Neural progenitor cell (in vitro differentiated cells): Measurements from ENCODE around the gene ATG9A. TPM values are rescaled to one million over a fixed set of nuclear protein-coding genes. Genes with fewer than 3 reads are reported as not detected.

ENCODE experiments used
- DNase-seq: peaks from one replicate; pipeline ENCODE4 v3.0.0-alpha.2; 2016; ENCODE audit warnings: low spot score
- H2AFZ ChIP-seq: fragments of 200-600 bp; sonication (generic); replicated peaks from 2 replicates; pipeline ENCODE4 v1.6.1; 2016; ENCODE audit warnings: antibody characterized with exemption
- H3F3A ChIP-seq: fragments of 200-600 bp; sonication (generic); 2 replicates; pipeline ENCODE4 v1.6.1; 2016; ENCODE audit warnings: antibody characterized with exemption, low read depth
- H3K27ac ChIP-seq: fragments of 200-600 bp; sonication (generic); 2 replicates; pipeline ENCODE4 v1.5.1; 2016; ENCODE audit warnings: mild to moderate bottlenecking
- H3K27me3 ChIP-seq: fragments of 200-600 bp; sonication (generic); 2 replicates; pipeline ENCODE4 v1.6.1; 2016; ENCODE audit warnings: mild to moderate bottlenecking, moderate library complexity
- H3K36me3 ChIP-seq: fragments of 200-600 bp; sonication (generic); 2 replicates; pipeline ENCODE4 v1.5.1; 2016
- H3K4me1 ChIP-seq: fragments of 200-600 bp; sonication (generic); 2 replicates; pipeline ENCODE4 v1.6.1; 2016; ENCODE audit warnings: mixed run types
- H3K4me2 ChIP-seq: fragments of 200-600 bp; sonication (generic); 2 replicates; pipeline ENCODE4 v1.6.1; 2016
- H3K4me3 ChIP-seq: fragments of 200-600 bp; sonication (generic); 2 replicates; pipeline ENCODE4 v1.5.1; 2016
- H3K79me2 ChIP-seq: fragments of 200-600 bp; sonication (generic); 2 replicates; pipeline ENCODE4 v1.6.1; 2016; ENCODE audit warnings: low read depth
- H3K9ac ChIP-seq: fragments of 200-600 bp; sonication (generic); 2 replicates; pipeline ENCODE4 v1.6.1; 2016
- H3K9me3 ChIP-seq: fragments of 200-600 bp; sonication (generic); 2 replicates; pipeline ENCODE4 v1.5.1; 2016; ENCODE audit warnings: low read depth
- H4K20me1 ChIP-seq: fragments of 200-600 bp; sonication (generic); 2 replicates; pipeline ENCODE4 v1.6.1; 2016; ENCODE audit warnings: low read depth
- H3K27ac Mint-ChIP-seq: 3 replicates; pipeline ENCODE4 v1.8.0; 2021; ENCODE audit warnings: mixed read lengths
- H3K27me3 Mint-ChIP-seq: 2 replicates; pipeline ENCODE4 v1.8.0; 2022; ENCODE audit warnings: low read depth, mild to moderate bottlenecking, inconsistent platforms, moderate library complexity, mixed read lengths; ENCODE audit not compliant: insufficient read depth
- H3K36me3 Mint-ChIP-seq: 3 replicates; pipeline ENCODE4 v1.8.0; 2021; ENCODE audit warnings: mixed read lengths
- H3K4me1 Mint-ChIP-seq: 3 replicates; pipeline ENCODE4 v1.8.0; 2021; ENCODE audit warnings: mixed read lengths
- H3K4me3 Mint-ChIP-seq: 3 replicates; pipeline ENCODE4 v1.8.0; 2021; ENCODE audit warnings: mild to moderate bottlenecking, moderate library complexity, mixed read lengths
- H3K9me3 Mint-ChIP-seq: 3 replicates; pipeline ENCODE4 v1.8.0; 2020; ENCODE audit warnings: mixed read lengths
- EZH2 ChIP-seq: fragments of 200-600 bp; sonication (generic); IDR thresholded peaks from 2 replicates; pipeline ENCODE4 v1.6.1; 2017; ENCODE audit warnings: antibody characterized with exemption, mild to moderate bottlenecking, moderate library complexity
- EZH2phosphoT487 ChIP-seq: fragments of 200-600 bp; sonication (generic); IDR thresholded peaks from 2 replicates; pipeline ENCODE4 v1.6.1; 2017; ENCODE audit warnings: antibody characterized with exemption
- total RNA-seq: library from RNA; depleted of rRNA; stranded (reverse); fragments of >200 nt; gene quantifications from 2 replicates; pipeline ENCODE4 v1.2.3, GENCODE V29; 2015; ENCODE audit warnings: low replicate concordance
- TF ChIP-seq, protein P1 (sequence below): fragments of 200-600 bp; sonication (generic); IDR thresholded peaks from 2 replicates; pipeline ENCODE4 v1.5.1; 2017; ENCODE audit warnings: antibody characterized with exemption, mild to moderate bottlenecking

Gene ATG9A
- total RNA-seq, 1 donor from 2014 or later: 32.7 TPM

DNA sequence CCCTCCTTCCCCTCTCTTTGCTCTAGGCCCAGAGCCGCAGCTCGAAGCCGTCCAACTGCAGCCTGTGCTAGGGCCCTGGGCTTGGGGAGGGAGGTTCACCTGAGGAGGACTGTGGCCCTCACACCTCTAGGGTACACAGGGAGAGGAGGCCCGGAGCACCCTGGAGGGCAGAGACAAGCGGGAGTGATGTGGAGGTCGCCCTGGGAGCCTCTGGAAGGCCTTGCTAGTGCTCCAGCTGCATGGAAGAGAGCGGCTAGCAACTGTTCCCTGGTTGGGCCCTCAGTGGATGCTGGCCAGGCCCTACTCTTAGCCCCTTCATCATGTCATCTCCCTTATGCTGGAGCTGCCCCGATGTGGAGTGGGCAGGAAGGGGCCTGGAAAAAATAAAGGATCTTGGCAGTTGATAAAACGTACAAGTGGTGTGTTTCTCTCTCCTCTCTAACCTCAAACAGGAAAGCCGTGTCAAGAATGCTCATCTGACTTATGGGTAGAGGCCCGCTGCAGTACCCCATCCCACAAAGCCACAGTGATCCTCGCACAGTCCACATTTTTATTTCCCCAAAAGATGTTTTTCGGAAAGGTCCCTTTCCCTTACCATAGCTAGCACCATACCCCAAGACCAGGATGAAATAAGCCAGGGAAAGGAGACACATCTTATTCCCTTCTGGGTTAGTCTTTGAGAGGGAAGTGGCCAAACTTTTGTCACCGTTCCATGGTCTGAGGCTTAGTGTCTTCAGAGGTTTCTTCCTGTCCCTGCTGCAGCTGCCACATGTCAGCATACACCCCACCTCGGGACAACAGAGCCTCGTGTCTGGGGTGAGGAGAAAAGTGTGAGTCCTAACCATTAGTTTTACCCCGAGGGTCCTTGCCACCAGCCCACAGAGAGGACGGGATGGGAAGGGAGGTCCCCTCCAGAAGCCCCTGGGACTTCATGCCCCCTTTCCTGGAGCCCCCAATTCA lies 19.9 kb downstream of the ATG9A start:
- peaks cover 22% of the 10 kb centered on the region for H3F3A ChIP-seq
- peak overlapping the region; percentile 21 for H3K27ac Mint-ChIP-seq
- H3K4me1 Mint-ChIP-seq: peaks cover 19% of the 10 kb centered on the region
- no peak overlapping the region for H3K27ac ChIP-seq
- H3K36me3 Mint-ChIP-seq: peaks cover 12% of the 10 kb centered on the region
- H3K27me3 ChIP-seq: no peaks in the 10 kb centered on the region
- DNase-seq: no peak
- H3K4me3 ChIP-seq: no peak overlapping the region
- no peaks in the 10 kb centered on the region for H3K36me3 ChIP-seq
- H3K9ac ChIP-seq: no peak overlapping the region
- H3K79me2 ChIP-seq: no peaks in the 10 kb centered on the region
- no peak overlapping the region for H2AFZ ChIP-seq
- no peaks in the 10 kb centered on the region for H4K20me1 ChIP-seq
- H3K27me3 Mint-ChIP-seq: peaks cover 5% of the 10 kb centered on the region
- H3K9me3 Mint-ChIP-seq: no peaks in the 10 kb centered on the region
- no peak for TF ChIP-seq EZH2phosphoT487
- H3K9me3 ChIP-seq: no peaks in the 10 kb centered on the region
- peak overlapping the region; percentile 43 for H3K4me3 Mint-ChIP-seq
- H3K4me2 ChIP-seq: no peak overlapping the region
- H3K4me1 ChIP-seq: peaks cover 7% of the 10 kb centered on the region

DNA sequence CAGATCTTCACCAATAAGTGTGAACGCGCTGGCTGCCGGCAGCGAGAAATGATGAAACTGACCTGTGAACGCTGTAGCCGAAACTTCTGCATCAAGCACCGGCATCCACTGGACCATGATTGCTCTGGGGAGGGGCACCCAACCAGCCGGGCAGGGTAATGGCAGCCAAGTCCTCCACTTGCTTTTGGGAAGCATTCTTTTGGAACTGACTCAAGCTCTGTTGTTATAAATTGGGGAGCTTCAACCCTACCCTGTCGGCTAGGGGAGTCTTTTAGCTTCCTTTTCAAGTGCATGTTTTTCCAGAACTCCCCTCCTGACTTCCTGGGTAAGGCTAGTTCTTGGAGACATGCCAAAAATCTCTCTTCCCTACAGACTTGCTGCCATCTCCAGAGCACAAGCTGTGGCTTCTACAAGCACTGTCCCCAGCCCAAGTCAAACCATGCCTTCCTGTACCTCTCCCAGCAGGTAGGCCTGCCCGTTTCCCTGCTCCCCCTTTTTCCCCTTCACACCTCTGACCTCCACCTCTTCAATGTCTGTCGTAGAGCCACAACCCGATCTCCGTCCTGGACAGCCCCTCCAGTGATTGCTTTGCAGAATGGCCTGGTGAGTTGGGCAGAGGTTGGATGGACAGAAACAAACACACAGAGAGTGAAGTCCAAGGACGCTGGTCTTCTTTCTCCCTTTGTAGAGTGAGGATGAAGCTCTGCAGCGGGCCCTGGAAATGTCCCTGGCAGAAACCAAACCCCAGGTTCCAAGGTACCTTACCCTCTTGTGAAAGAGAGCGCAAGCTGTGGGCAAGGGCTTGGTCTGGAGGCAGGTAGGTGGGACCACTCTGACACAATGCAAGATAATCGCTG lies 21.3 kb downstream of the ATG9A start:
- TF ChIP-seq, protein P1, sequence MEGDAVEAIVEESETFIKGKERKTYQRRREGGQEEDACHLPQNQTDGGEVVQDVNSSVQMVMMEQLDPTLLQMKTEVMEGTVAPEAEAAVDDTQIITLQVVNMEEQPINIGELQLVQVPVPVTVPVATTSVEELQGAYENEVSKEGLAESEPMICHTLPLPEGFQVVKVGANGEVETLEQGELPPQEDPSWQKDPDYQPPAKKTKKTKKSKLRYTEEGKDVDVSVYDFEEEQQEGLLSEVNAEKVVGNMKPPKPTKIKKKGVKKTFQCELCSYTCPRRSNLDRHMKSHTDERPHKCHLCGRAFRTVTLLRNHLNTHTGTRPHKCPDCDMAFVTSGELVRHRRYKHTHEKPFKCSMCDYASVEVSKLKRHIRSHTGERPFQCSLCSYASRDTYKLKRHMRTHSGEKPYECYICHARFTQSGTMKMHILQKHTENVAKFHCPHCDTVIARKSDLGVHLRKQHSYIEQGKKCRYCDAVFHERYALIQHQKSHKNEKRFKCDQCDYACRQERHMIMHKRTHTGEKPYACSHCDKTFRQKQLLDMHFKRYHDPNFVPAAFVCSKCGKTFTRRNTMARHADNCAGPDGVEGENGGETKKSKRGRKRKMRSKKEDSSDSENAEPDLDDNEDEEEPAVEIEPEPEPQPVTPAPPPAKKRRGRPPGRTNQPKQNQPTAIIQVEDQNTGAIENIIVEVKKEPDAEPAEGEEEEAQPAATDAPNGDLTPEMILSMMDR: no peak
- TF ChIP-seq EZH2phosphoT487 (no peak), EZH2 (no peak)
- H3K4me1 Mint-ChIP-seq: peaks cover 19% of the 10 kb centered on the region
- H3K4me1 ChIP-seq: peaks cover 7% of the 10 kb centered on the region
- H2AFZ ChIP-seq: no peak overlapping the region
- no peaks in the 10 kb centered on the region for H3K36me3 ChIP-seq
- H3K9me3 Mint-ChIP-seq: peaks cover 4% of the 10 kb centered on the region
- no peak overlapping the region for H3K9ac ChIP-seq
- no peak overlapping the region for H3K27ac Mint-ChIP-seq
- H3K27ac ChIP-seq: no peak overlapping the region
- peaks cover 3% of the 10 kb centered on the region for H3K27me3 Mint-ChIP-seq
- no peaks in the 10 kb centered on the region for H3K79me2 ChIP-seq
- H3F3A ChIP-seq: peaks cover 26% of the 10 kb centered on the region
- no peaks in the 10 kb centered on the region for H3K27me3 ChIP-seq
- H3K4me3 Mint-ChIP-seq: peak overlapping the region; percentile 95
- peak overlapping the region; percentile 66 for H3K4me3 ChIP-seq
- H3K9me3 ChIP-seq: no peaks in the 10 kb centered on the region
- no peaks in the 10 kb centered on the region for H4K20me1 ChIP-seq
- DNase-seq: no peak
- H3K4me2 ChIP-seq: peak overlapping the region; percentile 76
- peaks cover 5% of the 10 kb centered on the region for H3K36me3 Mint-ChIP-seq

DNA sequence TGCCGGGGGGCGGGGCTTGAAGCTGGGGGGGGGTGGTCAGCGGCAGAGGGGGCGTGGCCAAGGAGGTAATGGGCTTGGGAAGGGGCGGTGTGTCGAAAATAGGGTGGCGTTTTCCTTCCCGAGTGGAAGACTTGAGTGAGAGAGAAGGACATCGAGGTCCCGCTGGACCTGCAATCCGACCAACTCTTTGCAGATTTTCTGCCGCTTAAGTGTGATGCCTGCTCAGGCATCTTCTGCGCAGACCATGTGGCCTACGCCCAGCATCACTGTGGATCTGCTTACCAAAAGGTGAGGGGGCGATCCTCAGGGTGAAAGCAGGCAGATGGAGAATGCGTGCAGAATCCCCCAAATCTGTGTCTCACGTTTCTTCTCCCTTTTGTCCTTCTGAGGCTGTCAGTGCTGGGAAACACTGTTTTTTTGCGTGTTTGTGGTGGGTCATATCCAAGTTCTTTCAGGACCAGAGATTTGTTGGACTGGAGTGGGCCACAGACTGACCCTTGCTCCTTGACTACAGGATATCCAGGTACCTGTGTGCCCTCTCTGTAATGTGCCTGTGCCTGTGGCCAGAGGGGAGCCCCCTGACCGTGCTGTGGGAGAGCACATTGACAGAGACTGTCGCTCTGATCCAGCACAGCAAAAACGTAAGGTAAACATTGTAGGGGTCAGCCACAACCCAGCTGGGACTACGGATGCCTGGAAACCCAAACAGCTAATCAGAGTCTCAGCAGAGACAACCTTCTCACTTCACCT lies 22.1 kb downstream of the ATG9A start:
- H3K36me3 Mint-ChIP-seq: peaks cover 4% of the 10 kb centered on the region
- Histone ChIP-seq H2AFZ (peak overlapping the region; percentile 20), H4K20me1 (no peaks in the 10 kb centered on the region), H3F3A (peaks cover 26% of the 10 kb centered on the region), H3K9me3 (no peaks in the 10 kb centered on the region), H3K9ac (no peak overlapping the region), H3K4me2 (peak overlapping the region; percentile 76), H3K36me3 (no peaks in the 10 kb centered on the region), H3K4me3 (peak overlapping the region; percentile 66), H3K27me3 (no peaks in the 10 kb centered on the region), H3K4me1 (peaks cover 7% of the 10 kb centered on the region), H3K27ac (no peak overlapping the region), H3K79me2 (no peaks in the 10 kb centered on the region)
- H3K27ac Mint-ChIP-seq: no peak overlapping the region
- TF ChIP-seq, protein P1: no peak
- TF ChIP-seq EZH2 (no peak), EZH2phosphoT487 (no peak)
- peaks cover 19% of the 10 kb centered on the region for H3K4me1 Mint-ChIP-seq
- DNase-seq: no peak
- H3K4me3 Mint-ChIP-seq: peak overlapping the region; percentile 95
- peaks cover 4% of the 10 kb centered on the region for H3K9me3 Mint-ChIP-seq
- peaks cover 5% of the 10 kb centered on the region for H3K27me3 Mint-ChIP-seq
